Stimulated activated CD8-positive, alpha-beta memory T cell treated with anti-CD3 and anti-CD28 coated beads, Interleukin-12 subunit alpha, Interleukin-12 subunit beta, amount 100 ng/mL, for 24 hours (primary cell): ENCODE data around the gene REPS2.

Source experiments
- DNase-seq: peaks from one replicate; pipeline ENCODE4 v3.0.0-alpha.2; 2020; ENCODE audit errors: extremely low read depth

REPS2 gene

GRCh38 chrX:17000751-17001150 is 54.3 kb downstream of the REPS2 start:
- DNase-seq = no peak

DNA sequence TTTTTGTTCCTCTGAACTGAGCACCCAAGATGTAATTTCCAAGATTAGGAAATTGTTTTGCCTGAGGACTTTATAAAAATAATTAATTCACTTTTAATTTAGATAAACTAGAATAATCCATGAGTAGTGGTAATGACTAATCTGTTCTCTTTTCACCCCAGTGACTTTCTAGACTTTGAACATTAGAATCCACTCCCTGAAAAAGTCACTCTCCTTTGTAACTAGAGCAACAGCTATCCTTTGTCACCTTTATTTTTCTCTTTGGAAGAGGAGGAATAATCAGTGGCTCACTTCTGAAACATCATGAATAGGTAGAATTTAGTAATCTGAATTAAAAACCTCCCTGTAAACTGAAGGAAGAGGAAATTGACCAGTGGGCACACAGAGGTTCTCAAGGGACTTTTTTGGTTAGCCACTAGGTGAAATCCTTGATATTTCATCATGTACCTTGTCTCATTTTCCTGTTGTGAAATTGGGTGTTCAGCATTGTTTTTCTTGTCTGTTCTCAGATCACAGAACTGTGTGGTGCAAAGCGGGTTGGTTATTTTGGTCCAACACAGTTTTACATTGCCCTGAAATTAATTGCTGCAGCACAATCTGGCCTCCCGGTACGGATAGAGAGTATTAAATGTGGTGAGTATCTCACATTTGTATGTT is 59.4 kb downstream of the REPS2 start:
- DNase-seq = no peak

GRCh38 chrX:17007134-17007768 is 60.8 kb downstream of the REPS2 start:
- DNase-seq = no peak

DNA sequence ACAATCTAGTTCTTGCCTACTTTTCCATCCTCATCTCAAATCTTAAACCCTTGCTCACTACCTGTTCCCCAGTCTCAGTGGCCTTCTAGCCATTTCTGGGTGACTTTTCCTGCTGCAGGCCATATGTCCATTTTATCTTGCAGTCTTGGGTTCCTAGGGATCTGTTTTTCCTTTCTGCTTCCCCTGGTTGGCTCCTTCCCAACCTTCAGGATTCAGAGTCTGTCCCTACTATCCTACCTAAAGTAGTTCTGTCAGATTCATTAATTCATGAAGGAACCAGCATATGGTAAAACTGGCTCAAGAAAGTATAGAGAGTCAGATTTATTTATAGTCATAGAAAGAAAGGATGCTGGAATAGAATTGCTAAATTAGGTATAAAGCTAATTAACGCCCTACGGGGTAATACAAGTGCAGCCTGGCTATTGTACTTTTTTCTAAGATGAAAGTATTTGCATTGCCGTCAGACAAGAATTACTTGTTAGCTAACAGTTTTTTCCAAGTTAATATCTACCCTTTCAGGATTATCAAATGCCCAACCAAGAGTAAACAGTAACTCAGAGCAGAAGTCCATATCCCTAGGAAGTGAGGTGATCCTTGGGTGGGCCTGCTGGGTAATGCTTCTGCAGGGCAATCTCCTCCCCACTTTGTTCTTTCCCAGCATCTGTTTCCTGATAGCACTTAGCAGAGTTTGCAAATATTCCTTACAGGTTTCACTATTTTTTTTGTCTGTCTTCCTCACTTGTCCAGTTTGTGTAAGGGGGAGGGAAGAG is 63.6 kb downstream of the REPS2 start:
- no peak for DNase-seq

GRCh38 chrX:17012465-17012864 is 66.0 kb downstream of the REPS2 start:
- DNase-seq = no peak

DNA sequence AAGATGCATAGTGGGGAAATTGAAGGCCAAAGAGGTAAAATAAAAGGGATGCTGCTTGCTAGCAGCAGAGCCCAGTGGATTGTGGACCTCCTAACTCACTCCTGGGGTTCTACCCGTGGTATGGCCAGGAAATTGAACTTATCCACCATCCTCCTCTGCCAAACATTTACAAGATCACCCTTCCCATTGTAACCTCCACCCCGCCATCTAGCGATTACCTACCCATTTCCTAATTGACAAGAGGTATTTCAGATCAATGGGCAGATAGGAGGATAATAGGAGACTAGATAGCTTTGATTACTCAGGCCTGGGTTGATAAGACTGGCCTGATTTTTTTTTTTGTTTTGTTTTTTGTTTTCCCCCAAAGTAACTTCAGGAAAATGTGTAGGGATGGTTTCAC is 67.8 kb downstream of the REPS2 start:
- DNase-seq = no peak

DNA sequence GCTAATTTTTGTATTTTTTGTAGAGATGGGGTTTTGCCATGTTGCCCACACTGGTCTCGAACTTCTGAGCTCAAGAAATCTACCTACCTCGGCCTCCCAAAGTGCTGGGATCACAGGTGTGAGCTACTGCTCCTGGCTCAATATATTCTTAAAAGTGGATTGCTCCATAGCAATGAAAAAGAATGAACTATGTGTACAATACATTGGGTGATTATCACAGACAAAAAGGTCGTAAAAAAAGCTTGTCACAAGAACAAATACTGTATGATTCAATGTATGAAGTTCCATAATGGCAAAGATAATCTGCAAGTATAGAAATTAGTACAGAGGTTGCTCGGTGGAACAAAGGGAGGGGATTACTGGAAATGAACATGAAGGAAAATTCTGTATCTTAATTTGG is 70.7 kb downstream of the REPS2 start:
- no peak for DNase-seq

DNA sequence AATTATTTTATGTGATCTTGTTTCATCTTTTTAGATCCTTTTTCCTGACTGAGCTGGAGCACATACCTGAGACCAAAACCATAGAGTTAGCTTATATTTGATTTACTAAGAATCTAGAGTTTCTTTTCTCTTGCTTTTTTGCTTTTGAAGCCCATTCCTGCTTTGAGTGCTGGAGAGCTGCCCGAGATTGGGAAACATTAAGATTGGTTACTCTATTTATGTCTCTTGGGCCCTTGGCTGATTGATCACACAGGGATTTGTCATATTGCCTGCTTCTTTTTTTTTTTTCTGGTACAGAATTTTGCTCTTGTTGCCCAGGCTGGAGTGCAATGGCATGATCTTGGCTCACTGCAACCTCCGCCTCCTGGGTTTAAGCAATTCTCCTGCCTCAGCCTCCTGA is 73.9 kb downstream of the REPS2 start:
- DNase-seq = no peak

- DNase-seq = no peak
These were observed 74.7 kb downstream of the REPS2 start for GRCh38 chrX:17020851-17021821.

- no peak for DNase-seq
These were observed 75.6 kb downstream of the REPS2 start for GRCh38 chrX:17021851-17022604.

DNA sequence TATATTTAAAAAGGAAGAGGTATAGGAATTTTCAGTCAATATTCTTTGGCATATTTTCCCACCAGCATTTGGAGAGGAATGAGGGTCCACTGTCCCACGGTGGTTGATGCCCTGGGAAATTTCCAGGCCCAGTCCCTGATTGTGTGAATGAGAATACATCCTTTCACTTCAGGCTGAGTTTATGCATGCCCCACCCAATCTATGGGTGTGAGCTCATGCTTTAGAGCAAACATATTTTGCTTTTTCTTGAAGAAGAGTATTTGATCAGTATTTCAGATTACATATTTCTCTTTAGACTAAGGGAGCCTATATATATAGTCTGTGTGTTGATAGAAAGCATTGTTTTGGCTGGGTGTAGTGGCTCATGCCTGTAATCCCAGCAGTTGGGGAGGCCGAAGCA is 77.2 kb downstream of the REPS2 start:
- no peak for DNase-seq

- DNase-seq = no peak
These were observed 78.4 kb downstream of the REPS2 start for GRCh38 chrX:17024886-17025285.

GRCh38 chrX:17025621-17026302 is 79.3 kb downstream of the REPS2 start:
- DNase-seq = no peak

GRCh38 chrX:17027931-17028330 is 81.5 kb downstream of the REPS2 start:
- DNase-seq = no peak

GRCh38 chrX:17028356-17028755 is 81.9 kb downstream of the REPS2 start:
- DNase-seq = no peak

DNA sequence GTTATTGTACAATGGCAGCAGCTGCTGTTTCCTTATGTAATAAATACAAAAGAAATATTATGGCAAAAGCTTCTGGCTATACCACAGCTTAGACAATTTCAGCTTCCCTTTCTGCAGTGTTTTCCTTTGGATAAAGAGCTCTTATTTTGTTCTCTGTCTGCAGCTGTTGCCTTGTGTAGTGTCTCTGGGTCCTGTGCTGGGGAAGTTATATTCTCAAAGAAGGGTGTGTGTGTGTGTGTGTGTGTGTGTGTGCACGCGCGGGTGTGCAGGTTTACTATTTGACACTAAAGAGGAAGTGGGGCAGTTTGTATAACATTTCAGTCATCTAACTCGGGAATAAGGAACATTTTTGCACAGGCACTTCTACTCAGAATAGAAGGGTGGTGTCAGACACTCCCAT is 83.6 kb downstream of the REPS2 start:
- no peak for DNase-seq

DNA sequence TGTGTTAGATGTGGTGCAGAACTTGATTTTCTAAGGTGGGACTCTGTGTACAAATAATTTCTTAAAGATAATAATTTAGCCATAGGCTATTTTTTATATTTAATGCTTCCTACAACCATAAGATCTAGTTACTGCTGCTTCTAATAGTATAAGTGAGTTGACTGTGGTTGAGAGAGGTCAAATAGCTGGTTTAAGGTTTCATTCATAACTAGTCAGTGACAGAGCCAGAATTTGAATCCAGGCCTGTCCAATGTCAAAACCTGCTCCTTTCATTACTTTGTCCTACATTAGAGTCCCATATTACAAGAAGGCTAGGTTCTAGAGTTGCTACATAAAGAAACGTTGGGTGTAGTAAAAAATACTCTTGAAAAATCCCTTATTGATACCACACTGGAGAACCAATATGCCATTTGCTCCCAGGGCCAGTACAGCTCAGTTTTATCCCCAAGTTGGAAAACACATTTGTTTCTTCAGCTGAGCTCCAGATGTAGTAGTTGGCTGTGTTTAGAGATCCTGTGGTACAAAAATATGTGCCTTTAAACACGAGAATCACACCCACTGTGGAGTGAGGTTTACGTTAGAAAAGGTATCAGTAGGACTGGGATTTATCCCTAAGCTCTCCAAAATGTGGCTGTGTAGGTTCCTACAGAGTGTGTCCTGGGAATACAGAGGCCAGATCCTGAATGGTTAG is 84.3 kb downstream of the REPS2 start:
- DNase-seq = no peak

DNA sequence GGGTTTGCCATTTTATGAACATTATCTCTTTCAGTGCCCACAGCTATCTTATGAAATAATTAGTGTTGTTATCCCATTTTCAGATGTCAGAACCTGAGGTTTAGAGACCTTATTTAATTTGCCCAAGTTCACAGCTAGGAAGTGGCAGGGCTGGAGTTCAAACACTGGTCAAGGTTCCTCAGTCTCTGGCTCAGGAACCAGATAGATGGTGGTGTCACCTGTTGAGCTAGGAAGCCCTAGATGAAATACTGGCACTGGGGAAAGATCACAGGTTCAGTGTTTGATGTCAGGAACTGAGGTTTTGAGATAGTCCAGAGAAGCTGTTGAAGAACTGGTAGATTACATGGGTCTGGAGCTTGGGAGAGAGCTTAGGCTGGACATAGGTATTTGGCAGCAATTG is 85.4 kb downstream of the REPS2 start:
- no peak for DNase-seq

- DNase-seq = no peak
These were observed 85.9 kb downstream of the REPS2 start for GRCh38 chrX:17032351-17032750.

- no peak for DNase-seq
These were observed 86.8 kb downstream of the REPS2 start for GRCh38 chrX:17033225-17033624.
